Amniotic epithelial cell (primary cell): ENCODE data around the gene CACNG1.

Experiments
- DNase-seq: peaks from one replicate; pipeline ENCODE4 v3.0.0-alpha.2; 2010; ENCODE audit warnings: low read depth

CACNG1 gene, protein sequence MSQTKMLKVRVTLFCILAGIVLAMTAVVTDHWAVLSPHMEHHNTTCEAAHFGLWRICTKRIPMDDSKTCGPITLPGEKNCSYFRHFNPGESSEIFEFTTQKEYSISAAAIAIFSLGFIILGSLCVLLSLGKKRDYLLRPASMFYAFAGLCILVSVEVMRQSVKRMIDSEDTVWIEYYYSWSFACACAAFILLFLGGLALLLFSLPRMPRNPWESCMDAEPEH

GRCh38 chr17:67044016-67044772 is at the start of gene CACNG1:
Gene CACNG1, plus strand, starts transcription at chr17:67044554. Its CDS starts 107 bp downstream, at chr17:67044661.
- no peak for DNase-seq

DNA sequence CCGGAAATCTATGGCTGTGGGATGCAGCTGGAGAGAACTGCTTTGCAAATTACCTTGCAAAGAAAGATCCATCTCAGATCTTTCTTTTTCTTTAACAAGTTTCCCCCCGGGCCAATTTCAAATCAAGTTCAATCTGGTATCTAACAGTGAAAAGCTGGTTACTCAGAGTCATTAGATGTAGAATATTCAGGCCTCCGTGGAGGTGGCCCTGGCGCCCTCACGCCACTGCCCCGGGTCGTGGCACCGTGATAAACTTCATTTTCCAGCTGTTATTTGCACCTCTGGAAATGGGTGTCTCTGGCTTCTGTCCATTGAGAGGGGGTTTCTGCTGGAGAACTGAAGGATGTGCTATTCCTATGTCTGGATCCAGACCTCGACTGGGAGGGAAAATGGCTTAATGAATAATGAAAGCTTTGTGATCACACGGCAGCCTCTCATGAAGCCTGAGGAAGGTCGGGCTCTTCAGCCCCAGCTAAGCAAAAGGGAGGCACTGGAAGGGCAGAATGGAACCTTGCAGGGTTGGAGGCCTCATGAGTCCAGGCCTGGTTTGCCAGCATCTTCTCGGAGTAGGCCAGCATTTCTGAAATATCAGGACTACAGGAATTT is 49.3 kb upstream of the CACNG1 start:
- DNase-seq = no peak

DNA sequence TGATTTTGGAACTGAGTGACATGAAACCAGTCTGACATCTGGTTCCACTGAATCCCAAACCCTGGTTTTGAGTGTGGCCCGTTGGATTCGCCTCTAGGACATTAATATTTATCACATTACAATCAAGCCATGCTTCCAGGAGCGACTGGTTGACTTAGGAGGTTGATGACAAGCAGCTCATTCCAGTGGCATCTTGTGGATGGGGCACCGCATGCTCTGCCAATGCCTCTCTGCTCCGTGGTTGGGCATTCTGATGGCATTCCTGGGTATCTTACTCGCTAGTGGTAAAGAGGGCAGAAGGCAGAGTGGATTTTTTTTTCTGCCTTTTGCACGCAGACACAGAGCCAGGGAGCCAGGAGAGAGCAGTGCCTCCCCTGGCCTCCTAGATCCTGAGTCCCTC is 48.4 kb upstream of the CACNG1 start:
- DNase-seq = no peak

GRCh38 chr17:66996926-66997325 is 47.4 kb upstream of the CACNG1 start:
- DNase-seq = no peak

DNA sequence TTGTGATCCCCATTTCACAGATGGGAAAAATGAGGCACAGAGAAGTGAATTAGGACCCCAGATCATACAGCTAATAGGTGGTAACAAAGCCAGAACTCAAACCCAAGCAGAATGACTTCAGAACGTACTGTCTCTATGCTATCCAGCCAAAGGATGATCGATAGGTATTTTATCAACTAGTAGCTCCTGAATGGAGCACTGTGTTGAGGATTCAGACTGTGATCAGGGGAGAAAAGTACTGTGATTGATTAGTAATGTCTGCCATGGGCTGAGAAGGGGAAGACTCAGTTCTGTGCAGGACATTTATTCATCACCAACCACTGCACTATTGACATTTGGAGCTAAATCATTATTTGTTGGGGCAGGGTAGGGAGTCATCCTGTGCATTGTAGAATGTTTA is 41.1 kb upstream of the CACNG1 start:
- DNase-seq = no peak

DNA sequence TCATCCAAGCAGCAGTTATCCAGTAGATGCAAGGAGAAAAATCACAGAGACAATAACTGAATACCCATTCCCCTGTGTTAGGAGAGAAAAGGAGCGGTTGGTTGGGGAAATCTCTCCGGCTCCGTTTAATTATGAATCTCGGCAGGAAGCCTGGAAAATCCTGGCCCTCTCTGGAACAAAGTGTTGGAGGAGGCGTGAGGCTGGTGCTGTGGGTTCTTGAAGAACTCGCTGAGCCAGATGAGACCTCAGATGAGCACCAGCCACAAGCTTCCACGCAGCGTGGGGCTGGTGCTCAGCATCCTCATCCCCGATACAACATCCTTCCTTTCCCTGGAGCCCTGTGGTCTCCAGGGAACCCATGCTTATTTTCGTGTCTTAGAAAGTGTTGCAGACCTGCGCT is 40.2 kb upstream of the CACNG1 start:
- DNase-seq = no peak

DNA sequence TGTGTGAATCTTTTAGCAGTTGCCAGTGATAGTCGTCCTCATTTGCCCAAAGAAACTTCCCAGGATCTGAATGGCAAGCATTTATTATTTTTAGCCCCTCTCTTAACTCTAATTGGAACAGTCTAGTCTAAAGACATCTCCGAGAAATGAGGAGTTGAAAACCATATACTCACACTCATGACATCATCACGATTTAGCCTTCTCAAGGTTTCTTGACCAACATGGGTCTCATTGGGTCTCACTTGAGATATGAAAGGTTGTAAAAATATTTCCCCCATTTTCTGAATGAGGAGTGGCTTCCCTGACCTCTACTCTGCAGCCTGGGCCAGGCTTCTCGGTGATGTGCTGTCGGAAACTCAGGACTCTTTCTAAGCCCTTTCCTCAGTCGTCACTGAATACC is 37.1 kb upstream of the CACNG1 start:
- no peak for DNase-seq

GRCh38 chr17:67008101-67008500 is 36.3 kb upstream of the CACNG1 start:
- DNase-seq = no peak

DNA sequence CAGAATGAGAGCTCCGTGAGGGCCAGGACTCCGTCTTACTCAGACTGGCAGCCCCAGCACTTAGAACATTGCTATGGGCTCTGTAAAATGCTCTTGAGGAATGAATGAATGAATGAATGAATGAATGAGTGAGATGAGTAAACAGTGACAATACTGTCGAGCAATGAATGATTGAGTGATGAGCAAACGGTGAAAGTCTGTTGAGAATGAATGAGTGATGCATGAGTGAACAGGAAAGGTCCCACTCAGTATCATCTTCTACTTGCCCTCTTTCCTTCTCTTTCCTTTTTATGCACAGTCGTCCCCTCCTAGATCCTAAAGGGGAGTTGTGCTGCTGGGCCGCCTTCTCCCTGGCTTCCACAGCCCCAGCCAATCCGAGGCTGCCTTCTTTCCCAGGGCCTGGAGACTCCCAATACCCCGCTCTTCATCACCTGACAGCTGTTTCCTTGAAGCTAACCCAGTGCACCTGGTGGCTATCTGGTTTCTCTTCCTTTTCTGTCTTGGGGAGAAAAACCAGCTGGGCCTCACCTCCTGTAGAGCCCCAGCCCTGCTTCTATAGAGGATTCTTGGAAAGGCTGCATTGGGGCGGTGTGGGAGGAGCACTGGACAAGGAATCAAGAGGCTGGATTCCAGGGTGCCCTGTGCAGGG is 32.7 kb upstream of the CACNG1 start:
- DNase-seq = no peak

GRCh38 chr17:67013891-67014290 is 30.5 kb upstream of the CACNG1 start:
- no peak for DNase-seq

DNA sequence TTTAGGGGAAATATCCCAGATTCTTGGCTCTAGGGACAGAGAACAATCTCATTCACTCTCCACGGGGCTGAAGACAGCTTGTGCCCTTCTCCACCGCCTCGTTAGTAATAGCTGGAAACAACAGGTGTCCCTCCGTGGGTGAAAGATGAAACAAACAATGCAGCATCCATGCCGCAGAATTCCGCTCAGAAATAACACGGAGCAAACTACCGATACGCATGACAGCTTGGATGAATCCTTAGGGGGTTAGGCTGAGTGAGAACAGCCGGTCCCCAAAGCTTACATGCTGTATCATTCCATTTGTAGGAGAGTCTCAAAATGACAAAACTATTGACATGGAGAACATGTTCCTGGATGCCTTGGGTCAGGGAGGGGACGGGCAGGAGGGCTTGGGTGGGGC is 29.4 kb upstream of the CACNG1 start:
- DNase-seq = no peak

DNA sequence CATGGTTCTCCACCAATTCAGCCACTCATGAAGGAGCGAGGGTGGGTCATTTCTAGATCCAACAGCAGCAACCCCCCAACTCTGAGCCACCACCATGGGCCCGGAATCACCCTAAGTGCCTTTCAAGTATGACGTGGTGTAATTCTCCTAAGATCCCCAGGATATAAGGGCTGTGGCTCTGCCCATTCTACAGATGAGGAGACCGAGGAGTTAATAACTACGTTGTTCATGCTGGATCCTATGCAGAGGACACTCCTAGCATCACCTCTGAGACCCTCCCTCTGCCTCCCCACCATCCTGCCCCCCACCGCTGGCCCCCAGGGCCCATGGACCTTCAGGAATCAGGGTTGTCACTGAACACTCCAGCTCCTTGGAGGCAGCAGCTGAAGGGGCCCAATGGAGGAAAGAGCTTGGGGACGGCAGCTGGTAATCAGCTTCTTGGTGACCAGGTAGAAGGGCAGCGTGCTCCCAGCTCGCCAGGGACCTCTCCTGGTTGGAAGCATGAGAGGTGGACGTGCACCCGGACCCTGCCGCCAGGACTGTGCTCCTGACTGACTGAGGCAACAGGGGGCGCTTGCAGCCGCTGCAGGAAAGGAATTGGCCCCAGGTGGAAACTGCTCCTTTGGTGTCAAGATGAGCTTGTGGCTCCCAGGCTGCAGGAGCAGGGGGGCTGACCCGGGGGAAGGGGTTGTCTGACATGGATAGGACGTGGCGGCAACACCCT is 28.2 kb upstream of the CACNG1 start:
- DNase-seq = no peak

- no peak for DNase-seq
These were observed 26.4 kb upstream of the CACNG1 start for GRCh38 chr17:67017910-67018309.

- no peak for DNase-seq
These were observed 25.6 kb upstream of the CACNG1 start for GRCh38 chr17:67018471-67019434.

GRCh38 chr17:67019809-67020208 is 24.5 kb upstream of the CACNG1 start:
- no peak for DNase-seq

GRCh38 chr17:67020293-67020766 is 24.0 kb upstream of the CACNG1 start:
- no peak for DNase-seq

DNA sequence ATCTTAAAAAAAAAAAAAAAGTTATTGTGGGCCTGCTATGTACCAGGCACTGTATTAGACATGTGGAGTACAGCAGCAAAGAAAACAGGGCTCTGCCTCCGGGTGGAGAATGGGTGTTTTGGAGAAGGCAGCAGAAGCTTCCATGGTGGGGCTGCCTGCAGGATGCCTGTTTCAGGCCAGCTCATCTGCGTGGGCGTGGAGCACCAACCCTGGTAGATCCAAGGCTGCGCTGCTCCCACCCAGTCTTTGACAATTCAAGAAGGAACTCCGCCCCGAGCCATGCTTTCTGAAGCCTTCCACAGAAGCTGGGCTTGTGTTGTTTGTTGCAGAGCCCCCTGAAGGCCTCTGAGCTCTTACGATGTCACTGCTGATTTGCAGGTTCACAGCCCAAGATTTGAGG is 23.2 kb upstream of the CACNG1 start:
- DNase-seq = no peak

DNA sequence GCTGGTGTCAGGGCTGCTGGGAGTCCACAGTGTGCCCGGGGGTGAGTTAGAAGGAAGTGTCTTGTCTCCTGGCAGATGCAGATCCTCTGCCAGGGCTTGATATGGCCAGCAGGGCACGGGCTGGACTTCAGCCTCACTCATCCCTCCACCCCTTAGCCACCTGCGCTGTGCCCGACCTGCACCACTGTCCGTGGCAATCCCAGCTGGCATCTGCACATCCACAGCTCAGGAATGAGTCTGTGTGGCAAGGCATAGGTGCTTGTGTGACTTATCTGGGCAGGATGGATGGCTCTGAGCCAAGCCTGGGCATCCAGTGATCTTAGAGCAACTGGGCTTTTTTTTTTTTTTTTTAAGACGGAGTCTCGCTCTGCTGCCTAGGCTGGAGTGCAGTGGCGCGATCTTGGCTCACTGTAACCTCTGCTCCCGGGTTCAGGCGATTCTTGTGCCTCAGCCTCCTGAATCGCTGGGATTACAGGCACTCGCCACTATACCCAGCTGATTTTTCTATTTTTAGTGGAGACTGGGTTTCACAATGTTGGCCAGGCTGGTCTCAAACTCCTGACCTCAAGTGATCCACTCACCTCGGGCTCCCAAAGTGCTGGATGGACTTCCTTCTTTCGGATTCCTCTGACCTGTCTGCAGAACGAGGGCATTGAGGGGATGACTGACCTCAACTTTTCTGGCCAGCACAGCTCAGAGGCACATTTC is 22.5 kb upstream of the CACNG1 start:
- DNase-seq = no peak

GRCh38 chr17:67022451-67022810 is 21.9 kb upstream of the CACNG1 start:
- DNase-seq = no peak

DNA sequence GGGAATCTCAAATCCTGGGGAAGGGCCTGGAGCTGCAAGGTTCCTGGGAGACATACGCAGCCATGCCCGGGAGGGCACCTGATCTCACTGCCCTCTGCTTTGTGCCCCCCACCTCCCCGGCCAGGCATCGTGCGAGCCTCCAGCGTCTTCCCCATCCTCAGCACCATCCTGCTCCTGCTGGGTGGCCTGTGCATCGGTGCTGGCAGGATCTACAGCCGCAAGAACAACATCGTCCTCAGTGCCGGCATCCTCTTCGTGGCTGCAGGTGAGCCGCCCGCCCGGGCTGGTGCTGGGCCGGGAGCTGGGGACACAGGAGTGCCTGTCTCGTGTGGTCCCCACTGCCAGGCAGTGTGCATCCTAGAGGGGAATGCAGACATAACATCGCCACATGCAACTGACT is 19.6 kb upstream of the CACNG1 start:
- no peak for DNase-seq
